Mammary epithelial cell (primary cell): ENCODE data around the gene CEP152.

Experiments
- CTCF ChIP-seq, 2 donors: IDR thresholded peaks in 1 of 2; conservative IDR thresholded peaks in 1 of 2; 2 replicates each; pipeline ENCODE4 v1.5.1; 2011 to 2012; ENCODE audit warnings: inconsistent platforms in 2 of 2, low read length in 2 of 2, mild to moderate bottlenecking in 2 of 2, control low read depth in 1 of 2, low read depth in 1 of 2; ENCODE audit not compliant: insufficient read depth in 1 of 2; ENCODE audit errors: extremely low read depth in 1 of 2
- EZH2 ChIP-seq: IDR thresholded peaks from 2 replicates; pipeline ENCODE4 v1.6.1; 2012; ENCODE audit warnings: low read length, inconsistent platforms, borderline replicate concordance

GRCh38 chr15:48781017-48781416 lies 29.9 kb downstream of the CEP152 start:
- no peak for TF ChIP-seq CTCF (conservative IDR thresholded peaks at IDR 0.05 in 1 of 2, IDR thresholded peaks at IDR 0.05 in 1 of 2; ENCODE audit: extremely low read depth in 1 of 2, insufficient read depth in 1 of 2, low read depth in 1 of 2, low read length in 2 of 2)
- TF ChIP-seq EZH2, result no peak
